HG02852 (cell line): ENCODE results near the gene RCOR1.
A peak's percentile ranks its signal among the peaks of the same experiment; 100 is the strongest.

Experiments
- ATAC-seq: cut with Tn5 transposase; IDR thresholded peaks from one replicate; pipeline ENCODE4 v1.9.1; 2021; ENCODE audit warnings: mild to moderate bottlenecking, moderate library complexity; ENCODE audit not compliant: unreplicated experiment

RCOR1 gene

GRCh38 chr14:102770147-102771123 lies 178.0 kb downstream of the RCOR1 start:
- ATAC-seq = no peak

- no peak for ATAC-seq
Observed at GRCh38 chr14:102771144-102771543, 178.7 kb downstream of the RCOR1 start.

DNA sequence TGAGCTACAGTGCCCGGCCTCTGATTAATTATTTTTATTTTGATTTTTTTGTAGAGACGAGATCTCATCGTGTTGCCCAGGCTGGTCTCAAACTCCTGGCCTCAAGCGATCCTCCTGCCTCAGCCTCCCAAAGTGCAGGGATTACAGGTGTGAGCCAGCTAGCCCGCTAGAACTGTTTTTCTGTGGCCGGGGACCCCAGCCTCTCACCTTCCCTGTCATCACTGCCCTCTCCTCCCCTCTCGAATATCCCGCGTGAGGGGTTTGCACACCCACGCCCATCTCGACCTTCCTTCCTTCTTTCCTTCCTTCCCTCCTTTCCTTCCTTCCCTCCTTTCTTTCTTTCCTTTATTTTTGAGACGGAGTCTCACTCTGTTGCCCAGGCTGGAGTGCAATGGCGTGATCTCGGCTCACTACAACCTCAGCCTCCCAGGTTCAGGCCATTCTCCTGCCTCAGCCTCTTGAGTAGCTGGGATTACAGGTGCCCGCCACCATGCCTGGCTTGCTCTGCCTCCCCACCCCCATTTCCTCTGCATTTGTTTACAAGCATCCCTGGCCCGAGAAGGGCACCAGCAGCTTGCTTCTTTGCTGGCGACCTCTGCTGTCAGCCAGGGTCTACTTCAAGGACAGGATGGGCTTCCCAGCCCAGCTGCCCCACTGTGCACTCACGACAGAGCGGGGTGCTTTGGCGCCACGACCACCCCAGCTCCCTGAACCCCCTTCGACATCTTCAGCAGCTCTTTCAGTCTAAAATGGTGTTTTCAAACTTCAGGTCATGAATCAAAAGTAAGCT lies 180.5 kb downstream of the RCOR1 start:
- ATAC-seq = no peak

DNA sequence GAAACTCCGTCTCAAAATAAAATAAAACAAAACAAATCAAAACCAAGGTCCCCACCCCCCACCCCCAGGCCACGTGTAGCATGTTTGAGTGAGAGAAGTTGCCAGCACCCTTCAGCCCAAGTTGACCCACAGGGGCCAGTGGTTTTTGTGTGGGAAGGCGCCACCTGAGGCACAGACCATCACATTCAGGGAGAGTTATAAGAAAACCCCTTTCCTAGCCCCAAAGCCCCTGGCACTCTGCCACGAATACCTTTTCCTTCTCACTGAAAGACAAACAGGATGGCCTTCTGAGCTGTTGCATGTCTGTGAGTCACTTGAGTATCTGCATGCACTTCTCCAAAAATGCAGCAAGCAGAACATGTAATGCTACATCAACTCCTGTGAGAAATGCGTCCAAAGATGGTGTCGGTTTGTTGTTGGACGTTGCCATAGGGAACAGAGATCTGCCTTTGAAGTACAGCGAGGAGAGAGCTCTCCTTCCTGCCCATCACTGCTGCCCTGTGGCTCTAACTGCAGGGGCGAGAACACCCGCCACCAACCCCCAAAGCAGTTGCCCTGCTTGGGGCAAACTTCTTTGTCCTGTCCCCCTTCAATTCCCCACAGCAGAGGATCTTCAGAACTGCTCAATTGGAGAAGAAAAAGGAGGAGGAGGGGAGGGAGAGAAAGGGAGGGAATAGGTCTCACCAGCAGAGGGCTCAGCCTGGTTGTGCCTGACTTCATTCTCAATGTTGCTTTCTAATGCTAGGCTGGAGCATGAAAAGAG lies 182.1 kb downstream of the RCOR1 start:
- no peak for ATAC-seq

GRCh38 chr14:102775855-102776760 lies 183.7 kb downstream of the RCOR1 start:
- ATAC-seq = no peak

GRCh38 chr14:102776761-102777710 lies 184.6 kb downstream of the RCOR1 start, which contains the start of gene TRAF3:
TRAF3 (plus strand) TSS chr14:102777449; CDS start chr14:102870202, 92,753 bp downstream.
- peak; percentile 60 for ATAC-seq

DNA sequence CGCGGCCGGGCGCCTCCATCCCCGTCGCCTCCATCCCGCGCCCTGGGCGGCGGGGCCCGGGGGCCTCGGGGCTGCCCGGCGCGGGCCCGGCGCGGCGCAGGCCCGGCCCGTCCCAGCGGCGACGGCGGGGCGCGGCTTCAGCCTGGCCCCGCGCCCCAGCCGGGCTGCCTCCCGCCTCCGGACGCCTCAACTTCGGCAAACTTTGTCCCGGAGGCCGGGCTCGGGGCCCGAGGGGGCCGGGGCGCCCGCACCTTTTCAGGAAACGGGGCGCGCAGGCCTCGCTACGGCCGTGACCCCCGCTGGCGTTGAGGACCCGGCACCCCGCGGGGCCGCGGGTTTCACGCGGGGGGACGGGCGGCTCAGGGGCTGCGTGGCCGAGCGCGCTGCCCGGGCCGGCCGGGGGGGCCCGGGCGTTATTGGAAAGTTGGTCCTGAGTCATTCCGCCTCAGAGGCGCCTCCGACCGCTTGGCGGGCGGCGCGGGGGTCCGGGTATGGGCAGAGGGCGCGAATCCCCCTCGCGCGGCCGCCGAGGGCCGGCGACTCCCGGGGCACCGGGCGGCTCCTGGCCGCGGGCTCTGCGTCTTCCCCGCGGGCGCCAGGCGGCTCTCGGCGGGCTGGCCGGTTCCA lies 185.4 kb downstream of the RCOR1 start:
- peak; percentile 14 for ATAC-seq

GRCh38 chr14:102778338-102779083 lies 186.1 kb downstream of the RCOR1 start:
- ATAC-seq = no peak

DNA sequence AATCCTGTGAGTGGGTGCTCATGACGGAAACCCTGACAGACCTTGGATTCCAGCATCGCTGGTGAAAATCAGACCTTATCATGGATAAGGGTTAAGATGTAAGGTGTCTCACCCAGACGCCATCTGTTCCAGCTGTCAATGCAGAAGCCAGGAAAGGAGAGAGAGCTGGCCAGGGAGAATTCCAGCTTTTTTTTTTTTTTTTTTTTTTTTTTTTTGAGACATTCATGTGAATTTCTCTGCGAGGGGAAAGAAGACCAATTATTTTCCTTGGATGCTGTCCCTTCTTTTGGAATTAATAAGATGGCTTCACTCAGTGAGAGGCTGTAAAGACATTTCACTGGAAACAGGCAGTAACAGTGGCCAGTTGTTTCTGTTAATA lies 186.6 kb downstream of the RCOR1 start:
- ATAC-seq = no peak

DNA sequence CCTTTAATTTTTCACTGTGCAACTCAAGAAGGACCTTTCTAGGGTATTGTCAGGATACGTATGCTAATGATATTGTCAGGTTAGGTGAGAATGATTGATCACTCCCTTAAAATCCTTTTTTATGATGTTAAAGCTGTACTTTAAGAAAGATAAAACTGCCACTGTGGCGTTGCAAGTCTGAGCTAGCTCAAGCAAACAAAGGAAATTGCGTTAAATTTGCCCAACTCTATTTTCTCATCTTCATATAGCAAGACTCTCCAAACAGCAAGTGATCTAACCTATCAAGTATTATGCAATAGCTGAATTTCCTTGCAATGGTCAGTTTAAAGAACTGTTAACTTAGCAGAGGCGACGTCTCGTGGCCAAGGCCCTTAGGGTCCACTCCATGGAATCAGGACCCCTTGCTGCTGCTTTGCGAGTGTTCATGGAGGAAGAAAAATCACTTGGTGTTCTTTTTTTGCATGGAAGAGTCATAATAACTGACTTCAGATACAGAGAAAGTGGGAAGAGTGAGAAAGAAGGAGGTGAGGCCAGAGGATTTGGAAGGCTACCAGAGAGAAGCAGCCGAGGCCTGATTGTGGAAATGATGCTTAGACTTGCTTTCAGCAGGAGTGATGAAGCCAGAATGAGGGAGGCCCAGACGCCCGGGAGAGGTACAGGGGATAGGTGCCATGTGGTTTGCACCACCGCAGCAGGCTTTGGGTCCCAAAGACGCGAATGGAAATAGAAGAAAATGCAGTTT lies 187.3 kb downstream of the RCOR1 start:
- ATAC-seq = no peak
